Spleen (tissue), 11 donors: Measurements from ENCODE around the gene MAN1C1. TPM values are rescaled to one million over a fixed set of nuclear protein-coding genes. Genes with fewer than 3 reads are reported as not detected.

Source experiments
- DNase-seq: peaks from one replicate; pipeline ENCODE4 v3.0.0-alpha.2; 2020
- H3K27ac ChIP-seq, 8 donors: fragments of 200-600 bp; sonication (generic) in 7 of 8; 1 replicate in 4 of 8; 2 replicates in 4 of 8; pipeline versions ENCODE4 v1.5.0 to v1.8.0; 2016 to 2021; ENCODE audit warnings: inconsistent platforms in 4 of 8, mild to moderate bottlenecking in 4 of 8, moderate library complexity in 1 of 8
- H3K27me3 ChIP-seq, 7 donors: fragments of 200-600 bp; sonication (generic) in 6 of 7; replicated peaks in 1 of 7; 1 replicate in 4 of 7; 2 replicates in 3 of 7; pipeline versions ENCODE4 v1.5.0 to v1.8.0; 2016 to 2021; ENCODE audit warnings: inconsistent platforms in 3 of 7, mild to moderate bottlenecking in 1 of 7
- H3K36me3 ChIP-seq, 6 donors: fragments of 200-600 bp; sonication (generic) in 5 of 6; 1 replicate in 4 of 6; 2 replicates in 2 of 6; pipeline versions ENCODE4 v1.5.0 to v1.8.0; 2016 to 2021; ENCODE audit warnings: inconsistent platforms in 2 of 6
- H3K4me1 ChIP-seq, 6 donors: fragments of 200-600 bp; sonication (generic) in 5 of 6; 1 replicate in 3 of 6; 2 replicates in 3 of 6; pipeline versions ENCODE4 v1.5.0 to v1.8.0; 2016 to 2021; ENCODE audit warnings: inconsistent platforms in 3 of 6
- H3K4me3 ChIP-seq, 8 donors: fragments of 200-600 bp; sonication (generic) in 7 of 8; 1 replicate in 4 of 8; 2 replicates in 4 of 8; pipeline versions ENCODE4 v1.5.0 to v1.8.0; 2016 to 2021; ENCODE audit warnings: inconsistent platforms in 4 of 8, mild to moderate bottlenecking in 4 of 8, moderate library complexity in 2 of 8
- H3K9me3 ChIP-seq, 8 donors: fragments of 200-600 bp; sonication (generic) in 7 of 8; 1 replicate in 4 of 8; 2 replicates in 4 of 8; pipeline versions ENCODE4 v1.5.0 to v1.8.0; 2016 to 2021; ENCODE audit warnings: inconsistent platforms in 4 of 8
- POLR2A ChIP-seq, 3 donors: fragments of 450-650 bp; IDR thresholded peaks; one replicate each; pipeline ENCODE4 v1.5.1; 2017; ENCODE audit warnings: antibody characterized with exemption in 3 of 3, mild to moderate bottlenecking in 1 of 3
- POLR2AphosphoS5 ChIP-seq, 3 donors: sonication (generic); formaldehyde crosslinking; IDR thresholded peaks; one replicate each; pipeline ENCODE4 v1.5.1; 2017; ENCODE audit warnings: antibody characterized with exemption in 3 of 3
- WGBS, 5 donors: extraction: QIAGEN DNeasy Blood & Tissue Kit in 3 of 5; methylation state at CpG; one replicate each; pipeline versions ENCODE4 v1.1.5 to v1.1.7; 2013 to 2018; 5-methylcytosine and 5-hydroxymethylcytosine counted together
- intact Hi-C: fragments of 100-400 bp; cut with DNase I; formaldehyde crosslinking; loops from one replicate; pipeline ENCODE4 v1.15.0; 2023; ENCODE audit warnings: low total_unique reads
- polyA plus RNA-seq, 3 donors: library from polyadenylated mRNA; stranded (reverse); fragments of 200-250 nt; gene quantifications; one replicate each; pipeline ENCODE4 v1.2.1, GENCODE V29; 2013
- total RNA-seq, 7 donors: library from RNA; depleted of rRNA in 3 of 7; stranded (reverse); fragments of >200 nt in 3 of 7; fragmentation: NEBNext Ultra II Directional in 4 of 7; extraction: Animal tissue kit (Norgen Biotek cat#: 25700) in 4 of 7; gene quantifications; one replicate each; pipeline versions ENCODE4 v1.1.0 to v1.2.1, GENCODE V29; 2016 to 2021
- TF ChIP-seq, protein P1 (sequence below), 11 experiments: fragments of 200-600 bp in 7 of 11; fragments of 450-650 bp in 4 of 11; sonication (generic) in 4 of 11; IDR thresholded peaks in 8 of 11; conservative IDR thresholded peaks in 3 of 11; 1 replicate in 7 of 11; 2 replicates in 4 of 11; pipeline versions ENCODE4 v1.4.0 to v1.8.0; 2016 to 2021; ENCODE audit warnings: antibody characterized with exemption in 11 of 11, inconsistent platforms in 4 of 11, mild to moderate bottlenecking in 1 of 11
- donor health status: healthy with polysubstance abuse.
- donor health status: DM: no; HTN: no; CAD: no; lungs with moderate emphysema.
- donor health status: DM: no; HTN: no; CAD: no.
- donor health status: Bipolar disorder and iron deficiency.
- donor health status: healthy.
- donor health status: DM: no; HTN: no; CAD: no.
- donor health status: DM: yes; HTN: yes; CAD: no.

Gene MAN1C1
- total and polyA plus RNA-seq, 10 donors, result 4.6 to 54.3 (median 41.1) TPM

DNA sequence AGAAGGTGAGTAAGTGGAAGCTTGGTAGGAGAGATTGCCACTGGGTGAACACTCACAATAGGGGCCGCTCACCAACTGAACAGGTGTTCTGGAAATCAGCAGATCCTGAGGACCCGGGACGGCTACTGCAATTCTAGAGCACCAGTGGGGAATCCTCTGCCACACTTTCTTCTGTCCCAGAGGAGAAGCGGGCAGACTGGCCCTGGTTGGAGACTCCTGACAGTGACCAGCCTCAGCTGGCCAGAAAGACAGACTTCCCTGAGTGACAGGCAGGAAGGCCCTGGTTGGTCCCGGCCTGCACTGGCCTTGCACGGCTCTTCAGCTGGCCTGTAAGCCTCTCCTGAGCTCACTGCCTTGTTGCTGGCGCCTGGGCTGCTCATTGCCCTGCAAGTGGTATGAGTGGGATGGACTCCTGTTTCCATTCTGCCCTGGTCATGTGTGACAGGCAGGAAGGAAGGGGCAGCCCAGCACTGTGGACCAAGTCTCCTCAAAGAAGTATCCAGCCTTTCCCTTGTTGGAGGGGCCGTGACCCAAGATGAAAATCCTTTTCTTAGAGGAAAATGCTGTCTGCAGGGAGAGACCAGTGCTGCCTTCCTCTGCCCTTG, 34.5 kb downstream of the MAN1C1 start:
- Histone ChIP-seq H3K9me3 (no peaks in the 10 kb centered on the region), H3K4me3 (no peak overlapping the region), H3K4me1 (peaks cover 7 to 79% (median 32%) of the 10 kb centered on the region in 6 donors), H3K27me3 (no peaks in the 10 kb centered on the region), H3K36me3 (peaks cover 0 to 4% (median under 1%) of the 10 kb centered on the region in 6 donors), H3K27ac (peak overlapping the region in 1 of 8 donors; percentile 19)
- TF ChIP-seq, protein P1, sequence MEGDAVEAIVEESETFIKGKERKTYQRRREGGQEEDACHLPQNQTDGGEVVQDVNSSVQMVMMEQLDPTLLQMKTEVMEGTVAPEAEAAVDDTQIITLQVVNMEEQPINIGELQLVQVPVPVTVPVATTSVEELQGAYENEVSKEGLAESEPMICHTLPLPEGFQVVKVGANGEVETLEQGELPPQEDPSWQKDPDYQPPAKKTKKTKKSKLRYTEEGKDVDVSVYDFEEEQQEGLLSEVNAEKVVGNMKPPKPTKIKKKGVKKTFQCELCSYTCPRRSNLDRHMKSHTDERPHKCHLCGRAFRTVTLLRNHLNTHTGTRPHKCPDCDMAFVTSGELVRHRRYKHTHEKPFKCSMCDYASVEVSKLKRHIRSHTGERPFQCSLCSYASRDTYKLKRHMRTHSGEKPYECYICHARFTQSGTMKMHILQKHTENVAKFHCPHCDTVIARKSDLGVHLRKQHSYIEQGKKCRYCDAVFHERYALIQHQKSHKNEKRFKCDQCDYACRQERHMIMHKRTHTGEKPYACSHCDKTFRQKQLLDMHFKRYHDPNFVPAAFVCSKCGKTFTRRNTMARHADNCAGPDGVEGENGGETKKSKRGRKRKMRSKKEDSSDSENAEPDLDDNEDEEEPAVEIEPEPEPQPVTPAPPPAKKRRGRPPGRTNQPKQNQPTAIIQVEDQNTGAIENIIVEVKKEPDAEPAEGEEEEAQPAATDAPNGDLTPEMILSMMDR (IDR thresholded peaks at IDR 0.05 in 8 of 11, conservative IDR thresholded peaks at IDR 0.05 in 3 of 11), result no peak
- TF ChIP-seq POLR2AphosphoS5 (IDR thresholded peaks at IDR 0.05), result peak in 2 of 3 donors; percentile 22 to 41
- 73 to 83% (median 82%) methylated on average over 6 to 8 of the region's 8 CpGs for WGBS, 5 donors
- DNase-seq, result no peak
- intact Hi-C loops, result no loop called here

DNA sequence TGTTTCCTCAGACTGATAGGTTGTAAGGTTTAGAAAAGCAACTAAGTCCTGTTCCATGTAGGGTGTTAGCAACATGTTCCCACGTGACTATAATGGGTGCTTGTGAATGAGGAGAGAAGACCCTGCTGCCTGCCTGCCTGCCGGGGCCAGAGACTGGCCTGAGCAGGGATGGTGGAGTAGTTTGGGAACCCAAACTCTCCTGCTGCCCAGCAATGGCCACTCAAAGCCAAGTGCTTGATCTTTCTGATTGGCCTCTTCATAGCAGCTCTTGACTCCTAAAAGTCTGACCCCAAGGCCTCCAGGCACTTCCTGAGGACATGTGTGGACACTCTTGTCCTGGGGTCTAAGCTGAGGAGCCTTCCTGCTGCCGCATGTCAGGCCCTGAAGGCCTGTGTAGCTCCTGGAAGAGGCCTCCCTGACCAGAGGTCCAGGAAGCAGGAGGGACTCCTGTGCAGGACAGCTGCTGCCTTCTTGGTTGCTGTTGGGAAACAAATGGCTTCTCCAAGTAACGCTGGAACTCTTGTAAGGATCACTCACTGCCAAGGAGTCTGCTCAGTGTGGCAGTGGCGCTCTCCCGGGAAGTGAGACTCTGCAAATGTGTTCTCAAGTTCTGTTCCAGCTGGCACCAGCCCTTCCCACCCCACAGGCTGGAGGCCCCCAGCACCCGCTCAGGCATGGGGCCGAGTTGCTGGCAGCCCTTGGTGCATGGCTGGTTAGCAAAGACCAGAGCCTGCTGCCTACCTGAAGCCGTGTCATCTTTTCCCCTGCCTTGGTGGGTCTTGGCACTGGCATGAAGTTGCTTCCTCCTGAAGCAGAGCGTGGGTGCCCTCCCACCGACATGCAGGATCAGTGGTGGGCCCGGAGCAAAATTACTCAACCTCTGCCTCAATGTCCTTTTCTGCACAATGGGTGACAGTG, 35.5 kb downstream of the MAN1C1 start:
- intact Hi-C loops, result no loop called here
- no peak for DNase-seq

DNA sequence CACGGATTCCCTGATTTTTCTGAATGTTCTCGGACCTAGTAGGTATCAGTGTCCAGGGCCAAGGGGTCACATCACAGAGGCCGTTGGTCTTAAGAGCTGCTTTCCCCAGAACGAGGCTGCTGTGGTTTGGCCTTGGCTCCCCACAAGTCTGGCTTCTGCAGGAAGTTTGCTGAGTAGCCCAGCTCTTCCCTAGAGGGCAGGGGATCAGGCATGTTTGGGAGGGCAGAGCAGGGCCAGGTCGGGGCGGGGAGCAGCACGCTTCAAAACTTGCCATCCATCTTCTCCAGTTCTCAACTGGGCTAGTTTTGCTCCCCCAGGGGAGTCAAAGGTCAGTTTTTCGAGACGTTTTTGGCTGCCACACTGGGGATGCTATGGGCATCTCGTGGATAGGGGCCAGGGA, 37.0 kb downstream of the MAN1C1 start:
- Histone ChIP-seq H3K4me1 (peaks cover 13 to 87% (median 53%) of the 10 kb centered on the region in 6 donors), H3K27ac (no peak overlapping the region), H3K27me3 (no peaks in the 10 kb centered on the region), H3K4me3 (no peak overlapping the region), H3K36me3 (peaks cover 0 to 4% (median 0%) of the 10 kb centered on the region in 6 donors), H3K9me3 (no peaks in the 10 kb centered on the region)
- intact Hi-C loops, result no loop called here
- DNase-seq, result no peak
- WGBS, 5 donors, result 52 to 75% (median 63%) methylated on average over 10 of the region's 10 CpGs
- peak in 2 of 3 donors; percentile 50 to 75 for TF ChIP-seq POLR2AphosphoS5 (IDR thresholded peaks at IDR 0.05)
- TF ChIP-seq POLR2A (IDR thresholded peaks at IDR 0.05), result no peak

More for the DNA sequence above, 35.5 kb downstream of the MAN1C1 start:
- H3K27ac ChIP-seq, result peak overlapping the region in 1 of 8 donors; percentile 5
- WGBS, 5 donors, result 75 to 89% (median 84%) methylated on average over 6 to 12 of the region's 12 CpGs
- H3K4me1 ChIP-seq, result peaks cover 8 to 87% (median 38%) of the 10 kb centered on the region in 6 donors
- H3K9me3 ChIP-seq, result no peaks in the 10 kb centered on the region
- H3K27me3 ChIP-seq, result no peaks in the 10 kb centered on the region
- TF ChIP-seq POLR2A (IDR thresholded peaks at IDR 0.05) (no peak), POLR2AphosphoS5 (IDR thresholded peaks at IDR 0.05) (no peak)
- TF ChIP-seq, protein P1 (IDR thresholded peaks at IDR 0.05 in 8 of 11, conservative IDR thresholded peaks at IDR 0.05 in 3 of 11), result no peak
- H3K36me3 ChIP-seq, result no peaks in the 10 kb centered on the region
- no peak overlapping the region for H3K4me3 ChIP-seq

DNA sequence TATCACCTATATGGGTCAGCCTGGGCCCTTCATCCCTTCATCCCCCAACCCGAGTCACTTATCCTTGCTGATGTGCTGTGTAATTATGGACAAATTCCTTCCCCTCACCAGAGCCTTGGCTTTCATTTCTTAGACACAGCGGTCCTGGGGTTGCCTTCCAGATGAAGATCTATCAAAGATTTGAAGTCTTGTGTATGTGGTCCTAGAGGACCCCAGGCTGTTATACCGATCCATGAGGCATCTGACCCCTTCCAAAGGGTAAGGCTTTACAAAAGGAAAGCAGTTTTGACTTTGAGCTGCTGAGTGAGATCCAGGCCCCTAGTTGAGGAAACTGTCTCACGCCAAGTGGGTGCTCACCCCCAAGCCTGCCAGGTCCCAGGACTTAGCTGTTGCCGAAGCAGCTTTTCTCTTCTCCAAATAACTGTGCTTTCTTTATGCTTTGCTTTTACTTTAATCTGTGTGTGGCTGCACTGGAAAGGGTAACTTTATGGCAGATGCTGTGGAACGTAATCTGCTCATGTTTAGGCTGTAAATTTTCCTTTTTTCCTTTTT, 37.6 kb downstream of the MAN1C1 start:
- Histone ChIP-seq H3K27me3 (no peaks in the 10 kb centered on the region), H3K27ac (no peak overlapping the region), H3K4me3 (no peak overlapping the region), H3K4me1 (peaks cover 13 to 92% (median 58%) of the 10 kb centered on the region in 6 donors), H3K36me3 (peaks cover 0 to 9% (median 0%) of the 10 kb centered on the region in 6 donors), H3K9me3 (no peaks in the 10 kb centered on the region)
- no peak for DNase-seq
- intact Hi-C loops, result no loop called here
- TF ChIP-seq, protein P1 (IDR thresholded peaks at IDR 0.05 in 8 of 11, conservative IDR thresholded peaks at IDR 0.05 in 3 of 11), result no peak
- TF ChIP-seq POLR2AphosphoS5 (IDR thresholded peaks at IDR 0.05) (no peak), POLR2A (IDR thresholded peaks at IDR 0.05) (no peak)
- 90 to 98% (median 94%) methylated on average over 6 of the region's 6 CpGs for WGBS, 5 donors
